HEK293 (cell line): Measurements from ENCODE around the gene ADSL.

Source experiments
- ZNF394 ChIP-seq: fragments of 450-650 bp; formaldehyde crosslinking; IDR thresholded peaks from 2 replicates; pipeline ENCODE4 v1.5.1; 2016; ENCODE audit warnings: missing biosample characterization, missing genetic modification characterization, mild to moderate bottlenecking, moderate library complexity, borderline replicate concordance
- ZNF747 ChIP-seq: fragments of 450-650 bp; formaldehyde crosslinking; IDR thresholded peaks from 2 replicates; pipeline ENCODE4 v1.5.1; 2016; ENCODE audit warnings: missing biosample characterization, missing genetic modification characterization
- TF ChIP-seq, protein P1 (sequence below): fragments of 450-650 bp; formaldehyde crosslinking; IDR thresholded peaks from 2 replicates; pipeline ENCODE4 v1.5.1; 2016; ENCODE audit warnings: missing biosample characterization, missing genetic modification characterization, low read depth
- TF ChIP-seq, protein P2 (sequence below): fragments of 450-650 bp; formaldehyde crosslinking; IDR thresholded peaks from 2 replicates; pipeline ENCODE4 v1.5.1; 2016; ENCODE audit warnings: missing biosample characterization, missing genetic modification characterization

GRCh38 chr22:40368836-40369235 lies 22.5 kb downstream of the ADSL start:
- TF ChIP-seq, protein P1, sequence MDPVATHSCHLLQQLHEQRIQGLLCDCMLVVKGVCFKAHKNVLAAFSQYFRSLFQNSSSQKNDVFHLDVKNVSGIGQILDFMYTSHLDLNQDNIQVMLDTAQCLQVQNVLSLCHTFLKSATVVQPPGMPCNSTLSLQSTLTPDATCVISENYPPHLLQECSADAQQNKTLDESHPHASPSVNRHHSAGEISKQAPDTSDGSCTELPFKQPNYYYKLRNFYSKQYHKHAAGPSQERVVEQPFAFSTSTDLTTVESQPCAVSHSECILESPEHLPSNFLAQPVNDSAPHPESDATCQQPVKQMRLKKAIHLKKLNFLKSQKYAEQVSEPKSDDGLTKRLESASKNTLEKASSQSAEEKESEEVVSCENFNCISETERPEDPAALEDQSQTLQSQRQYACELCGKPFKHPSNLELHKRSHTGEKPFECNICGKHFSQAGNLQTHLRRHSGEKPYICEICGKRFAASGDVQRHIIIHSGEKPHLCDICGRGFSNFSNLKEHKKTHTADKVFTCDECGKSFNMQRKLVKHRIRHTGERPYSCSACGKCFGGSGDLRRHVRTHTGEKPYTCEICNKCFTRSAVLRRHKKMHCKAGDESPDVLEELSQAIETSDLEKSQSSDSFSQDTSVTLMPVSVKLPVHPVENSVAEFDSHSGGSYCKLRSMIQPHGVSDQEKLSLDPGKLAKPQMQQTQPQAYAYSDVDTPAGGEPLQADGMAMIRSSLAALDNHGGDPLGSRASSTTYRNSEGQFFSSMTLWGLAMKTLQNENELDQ (tag by site-specific recombination), result no peak
- no peak for TF ChIP-seq ZNF747 (tag by site-specific recombination)
- TF ChIP-seq, protein P2, sequence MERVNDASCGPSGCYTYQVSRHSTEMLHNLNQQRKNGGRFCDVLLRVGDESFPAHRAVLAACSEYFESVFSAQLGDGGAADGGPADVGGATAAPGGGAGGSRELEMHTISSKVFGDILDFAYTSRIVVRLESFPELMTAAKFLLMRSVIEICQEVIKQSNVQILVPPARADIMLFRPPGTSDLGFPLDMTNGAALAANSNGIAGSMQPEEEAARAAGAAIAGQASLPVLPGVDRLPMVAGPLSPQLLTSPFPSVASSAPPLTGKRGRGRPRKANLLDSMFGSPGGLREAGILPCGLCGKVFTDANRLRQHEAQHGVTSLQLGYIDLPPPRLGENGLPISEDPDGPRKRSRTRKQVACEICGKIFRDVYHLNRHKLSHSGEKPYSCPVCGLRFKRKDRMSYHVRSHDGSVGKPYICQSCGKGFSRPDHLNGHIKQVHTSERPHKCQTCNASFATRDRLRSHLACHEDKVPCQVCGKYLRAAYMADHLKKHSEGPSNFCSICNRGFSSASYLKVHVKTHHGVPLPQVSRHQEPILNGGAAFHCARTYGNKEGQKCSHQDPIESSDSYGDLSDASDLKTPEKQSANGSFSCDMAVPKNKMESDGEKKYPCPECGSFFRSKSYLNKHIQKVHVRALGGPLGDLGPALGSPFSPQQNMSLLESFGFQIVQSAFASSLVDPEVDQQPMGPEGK (tag by site-specific recombination), result no peak
- no peak for TF ChIP-seq ZNF394 (tag by site-specific recombination)
